ENCODE data around the gene OR4D10. TPM values are rescaled to one million over a fixed set of nuclear protein-coding genes. Genes with fewer than 3 reads are reported as not detected.

The OR4D10 gene
- total RNA-seq, 1 donor from 2014 or later: not detected

DNA sequence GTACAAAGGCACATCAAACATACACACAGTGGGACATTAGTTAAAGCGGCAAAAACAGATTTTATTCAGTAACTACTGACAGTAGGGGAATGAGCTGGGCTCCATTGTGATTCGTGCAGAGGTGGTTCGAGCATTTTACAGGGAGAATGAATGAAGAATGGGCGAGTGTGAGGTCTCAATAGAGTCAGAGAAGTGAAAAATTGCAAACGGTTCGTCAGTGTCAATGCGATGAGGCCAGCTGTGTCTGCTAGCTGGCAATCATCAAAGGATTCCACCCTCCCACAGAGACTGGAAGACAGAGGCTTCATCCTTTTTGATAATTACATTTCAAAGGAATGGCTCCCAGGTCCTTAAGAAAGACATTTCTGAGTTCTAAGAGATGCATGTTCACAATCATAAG is 55.6 kb downstream of the OR4D10 start:
- peak; percentile 70 for FAIRE-seq
- TF ChIP-seq CTCF (IDR thresholded peaks at IDR 0.05; ENCODE audit: insufficient read depth, low read length, severe bottlenecking): no peak
- no peaks in the 10 kb centered on the region for H3K27me3 ChIP-seq (ENCODE audit: control insufficient read depth, insufficient read depth, low read length)

More for the DNA sequence above, 55.6 kb downstream of the OR4D10 start:
- Histone ChIP-seq H3K4me3 (ENCODE audit: low read depth, low read length) (no peak overlapping the region), H3K36me3 (ENCODE audit: control insufficient read depth, insufficient read depth, low read length) (no peaks in the 10 kb centered on the region)
- no peak for DNase-seq (ENCODE audit: low read depth)

Other genes with a start within 250 kb of the OR4D10 start
- not detected in 2 replicates for gene OR5AN1, start 114.4 kb upstream of the OR4D10 start, total RNA-seq
- not detected in 2 replicates for gene OR5A2, start 46.9 kb upstream of the OR4D10 start, total RNA-seq
- not detected in 2 replicates for gene OR5A1, start 36.8 kb upstream of the OR4D10 start, total RNA-seq
- gene OR4D6, start 16.4 kb upstream of the OR4D10 start, total RNA-seq: not detected in 2 replicates
- gene OR4D11, start 30.3 kb downstream of the OR4D10 start, total RNA-seq: not detected in 2 replicates
- gene OR4D9, start 38.2 kb downstream of the OR4D10 start, total RNA-seq: not detected in 2 replicates
- gene OSBP, start 142.5 kb downstream of the OR4D10 start, total RNA-seq: 32.1 and 36.6 TPM in 2 replicates
- 3.7 and 5.6 TPM in 2 replicates for gene PATL1, start 195.7 kb downstream of the OR4D10 start, total RNA-seq
- not detected in 2 replicates for gene OR10V1, start 240.5 kb downstream of the OR4D10 start, total RNA-seq

All from bronchial epithelial cell (primary cell).